SU-DHL-6 (cell line): Measurements from ENCODE around the gene NPR3.

Source experiments
- H2AFZ ChIP-seq: fragments of 200-600 bp; sonication (generic); 2 replicates; pipeline ENCODE4 v1.6.1; 2014; ENCODE audit warnings: low read depth, mild to moderate bottlenecking, moderate library complexity, mixed read lengths, antibody characterized with exemption, low read length; ENCODE audit not compliant: severe bottlenecking
- H3F3A ChIP-seq: fragments of 200-600 bp; shearing (Covaris generic); 2 replicates; pipeline ENCODE4 v1.6.0; 2016; ENCODE audit warnings: antibody characterized with exemption, mild to moderate bottlenecking; ENCODE audit not compliant: insufficient read depth
- H3K27ac ChIP-seq: fragments of 200-600 bp; sonication (generic); 2 replicates; pipeline ENCODE4 v1.5.1; 2016; ENCODE audit warnings: low read depth, mild to moderate bottlenecking, low read length, moderate library complexity, mixed read lengths
- H3K27me3 ChIP-seq: fragments of 200-600 bp; sonication (generic), shearing (Covaris generic); 2 replicates; pipeline ENCODE4 v1.6.0; 2014; ENCODE audit warnings: mild to moderate bottlenecking, low read length
- H3K36me3 ChIP-seq: fragments of 200-600 bp; sonication (generic); 2 replicates; pipeline ENCODE4 v1.6.1; 2014; ENCODE audit warnings: mild to moderate bottlenecking, low read length, mixed read lengths
- H3K4me2 ChIP-seq: fragments of 300-600, 200-600 bp; shearing (Covaris generic), sonication (generic); 2 replicates; pipeline ENCODE4 v1.6.0; 2014; ENCODE audit warnings: low read length, low read depth, mild to moderate bottlenecking; ENCODE audit not compliant: poor library complexity, severe bottlenecking
- H3K4me3 ChIP-seq: fragments of 200-600 bp; sonication (generic); 2 replicates; pipeline ENCODE4 v1.5.1; 2014; ENCODE audit warnings: antibody characterized with exemption, low read length, mild to moderate bottlenecking, mixed read lengths; ENCODE audit not compliant: insufficient read depth, poor library complexity, severe bottlenecking
- H3K79me2 ChIP-seq: fragments of 200-600 bp; sonication (generic); 2 replicates; pipeline ENCODE4 v1.6.1; 2014; ENCODE audit warnings: mild to moderate bottlenecking, low read length, moderate library complexity; ENCODE audit not compliant: insufficient read depth
- H3K9ac ChIP-seq: fragments of 200-600 bp; sonication (generic); 2 replicates; pipeline ENCODE4 v1.7.0; 2014; ENCODE audit warnings: mild to moderate bottlenecking, low read length
- H3K9me2 ChIP-seq: fragments of 200-600 bp; sonication (generic); replicated peaks from 2 replicates; pipeline ENCODE4 v1.6.1; 2014; ENCODE audit warnings: low read length; ENCODE audit not compliant: insufficient read depth
- H3K9me3 ChIP-seq: fragments of 200-600 bp; sonication (generic); 2 replicates; pipeline ENCODE4 v1.6.1; 2014; ENCODE audit warnings: low read length, mixed read lengths; ENCODE audit not compliant: insufficient read depth
- H4K20me1 ChIP-seq: fragments of 200-600 bp; sonication (generic); 2 replicates; pipeline ENCODE4 v1.6.1; 2014; ENCODE audit warnings: low read depth, mild to moderate bottlenecking, antibody characterized with exemption, low read length, moderate library complexity, mixed read lengths
- CTCF ChIP-seq: fragments of 200-600 bp; sonication (generic); IDR thresholded peaks from one replicate; pipeline ENCODE4 v1.5.1; 2017; ENCODE audit warnings: antibody characterized with exemption, mild to moderate bottlenecking, low read length, moderate library complexity; ENCODE audit not compliant: insufficient read depth, poor library complexity, severe bottlenecking
- EZH2phosphoT487 ChIP-seq: fragments of 200-600 bp; sonication (generic), shearing (Covaris generic); conservative IDR thresholded peaks from 2 replicates; pipeline ENCODE4 v1.6.1; 2018; ENCODE audit warnings: mild to moderate bottlenecking, antibody characterized with exemption, low read length, moderate library complexity, mixed read lengths

Gene NPR3

GRCh38 chr5:32673272-32673671, 37.8 kb upstream of the NPR3 start:
- no peak for TF ChIP-seq EZH2phosphoT487
- no peak for TF ChIP-seq CTCF
- Histone ChIP-seq H2AFZ (no peak overlapping the region), H3F3A (no peaks in the 10 kb centered on the region), H3K27me3 (no peaks in the 10 kb centered on the region), H3K9me3 (peaks cover 16% of the 10 kb centered on the region; the same call in 1 of the 2 replicates), H3K79me2 (no peaks in the 10 kb centered on the region), H3K9me2 (no peaks in the 10 kb centered on the region), H4K20me1 (no peaks in the 10 kb centered on the region), H3K36me3 (no peaks in the 10 kb centered on the region), H3K9ac (no peak overlapping the region), H3K4me2 (no peak overlapping the region), H3K27ac (no peak overlapping the region), H3K4me3 (no peak overlapping the region)

- H3K9me3 ChIP-seq = 0 out of 2 replicates have a peak, but pooled peaks cover 3% of the 10 kb centered on the region
- no peak overlapping the region for H3K4me3 ChIP-seq
- no peaks in the 10 kb centered on the region for H3K79me2 ChIP-seq
- no peak overlapping the region for H3K9ac ChIP-seq
- H3K4me2 ChIP-seq = no peak overlapping the region
- no peaks in the 10 kb centered on the region for H3K36me3 ChIP-seq
- H3K27me3 ChIP-seq = no peaks in the 10 kb centered on the region
- H3K27ac ChIP-seq = no peak overlapping the region
- H3F3A ChIP-seq = no peaks in the 10 kb centered on the region
- no peaks in the 10 kb centered on the region for H3K9me2 ChIP-seq
- no peak overlapping the region for H2AFZ ChIP-seq
- TF ChIP-seq EZH2phosphoT487 (no peak), CTCF (no peak)
- H4K20me1 ChIP-seq = no peaks in the 10 kb centered on the region
Measured at GRCh38 chr5:32677023-32677422, 34.1 kb upstream of the NPR3 start.

- Histone ChIP-seq H3K27ac (no peak overlapping the region), H3F3A (no peaks in the 10 kb centered on the region), H3K9me2 (no peaks in the 10 kb centered on the region), H3K4me3 (no peak overlapping the region), H2AFZ (no peak overlapping the region), H3K4me2 (no peak overlapping the region), H4K20me1 (no peaks in the 10 kb centered on the region), H3K27me3 (no peaks in the 10 kb centered on the region), H3K9me3 (no peaks in the 10 kb centered on the region), H3K79me2 (no peaks in the 10 kb centered on the region), H3K36me3 (no peaks in the 10 kb centered on the region), H3K9ac (no peak overlapping the region)
- no peak for TF ChIP-seq EZH2phosphoT487
- no peak for TF ChIP-seq CTCF
Measured at GRCh38 chr5:32678472-32678871, 32.6 kb upstream of the NPR3 start.

- no peak overlapping the region for H3K4me2 ChIP-seq
- H3K27ac ChIP-seq = no peak overlapping the region
- H3K9ac ChIP-seq = no peak overlapping the region
- H3K4me3 ChIP-seq = no peak overlapping the region
- H3K79me2 ChIP-seq = no peaks in the 10 kb centered on the region
- no peaks in the 10 kb centered on the region for H3K9me2 ChIP-seq
- no peaks in the 10 kb centered on the region for H3F3A ChIP-seq
- H2AFZ ChIP-seq = no peak overlapping the region
- H3K27me3 ChIP-seq = no peaks in the 10 kb centered on the region
- H3K9me3 ChIP-seq = no peaks in the 10 kb centered on the region
- no peaks in the 10 kb centered on the region for H4K20me1 ChIP-seq
- H3K36me3 ChIP-seq = no peaks in the 10 kb centered on the region
- TF ChIP-seq EZH2phosphoT487 (no peak), CTCF (no peak)
Measured at GRCh38 chr5:32679218-32679617, 31.9 kb upstream of the NPR3 start.
